Measurements from ENCODE around the gene TMEM167A. TPM values are rescaled to one million over a fixed set of nuclear protein-coding genes. Genes with fewer than 3 reads are reported as not detected.

TMEM167A gene
- total and polyA plus RNA-seq, 2 of the 8 experiments (the other 6 are each of a cell fraction or from before 2014, with no cell fraction given) = 50.6 to 178 TPM

GRCh38 chr5:83099001-83099400 lies 21.8 kb upstream of the TMEM167A start:
- Histone ChIP-seq H3K9me3 (ENCODE audit: insufficient read depth in 2 of 2, low read depth in 1 of 2, low read length in 1 of 2) (no peaks in the 10 kb centered on the region), H2BK20ac (ENCODE audit: low read length) (no peak overlapping the region), H3K18ac (ENCODE audit: extremely low read depth, low read length) (no peak overlapping the region), H2BK15ac (ENCODE audit: low read length) (no peak overlapping the region), H3K36me3 (ENCODE audit: control insufficient read depth in 2 of 4, insufficient read depth in 4 of 4, low read length in 3 of 4) (no peaks in the 10 kb centered on the region), H3K23me2 (ENCODE audit: low read depth, low read length) (no peaks in the 10 kb centered on the region), H3K9ac (replicated peaks in 1 of 4; ENCODE audit: extremely low read depth in 1 of 4, low read depth in 3 of 4, low read length in 3 of 4) (no peak overlapping the region), H4K5ac (ENCODE audit: insufficient read length, low read depth, low read length) (no peak overlapping the region), H2BK12ac (ENCODE audit: low read depth, low read length) (no peak overlapping the region), H3K14ac (ENCODE audit: insufficient read length) (no peak overlapping the region), H3K4me1 (replicated peaks in 1 of 4; ENCODE audit: control insufficient read depth in 3 of 4, insufficient read depth in 4 of 4, low read length in 3 of 4) (peaks cover 0 to 3% (median 0%) of the 10 kb centered on the region in 4 experiments; a peak in 1 of 7 replicates), H3K4me2 (ENCODE audit: insufficient read depth in 1 of 2, low read depth in 2 of 2, low read length in 2 of 2) (no peak overlapping the region), H3K4ac (replicated peaks; ENCODE audit: insufficient read length, low read depth, low read length) (no peak overlapping the region), H3K27ac (ENCODE audit: low read depth, low read length) (no peak overlapping the region), H3K4me3 (ENCODE audit: extremely low read depth in 1 of 4, insufficient read depth in 2 of 4, low read depth in 3 of 4, low read length in 4 of 4) (no peak overlapping the region), H4K91ac (replicated peaks; ENCODE audit: insufficient read length, low read length) (no peak overlapping the region), H2BK120ac (replicated peaks; ENCODE audit: low read depth, low read length) (no peak overlapping the region), H4K8ac (ENCODE audit: extremely low read depth, insufficient read depth, low read length) (no peak overlapping the region), H3K79me1 (ENCODE audit: low read depth, low read length) (no peaks in the 10 kb centered on the region), H4K20me1 (replicated peaks in 1 of 2; ENCODE audit: control insufficient read depth in 1 of 2, insufficient read depth in 2 of 2, low read length in 2 of 2) (no peaks in the 10 kb centered on the region), H3K79me2 (ENCODE audit: control insufficient read depth in 1 of 2, insufficient read depth in 2 of 2, low read length in 2 of 2) (no peaks in the 10 kb centered on the region), H3K56ac (replicated peaks; ENCODE audit: insufficient read length, low read depth, low read length) (no peak overlapping the region), H2AK5ac (ENCODE audit: low read depth, low read length) (no peak overlapping the region), H2AFZ (ENCODE audit: low read length) (no peak overlapping the region), H2BK5ac (ENCODE audit: low read depth, low read length) (no peak overlapping the region), H3K23ac (ENCODE audit: insufficient read length) (no peak overlapping the region), H3K27me3 (replicated peaks in 1 of 4; ENCODE audit: control insufficient read depth in 3 of 4, extremely low read depth in 1 of 4, insufficient read depth in 3 of 4, low read length in 3 of 4) (no peaks in the 10 kb centered on the region)
- DNase-seq (ENCODE audit: low read depth in 1 of 2, low spot score in 2 of 2) = no peak
- TF ChIP-seq SIRT6 (IDR thresholded peaks at IDR 0.05; ENCODE audit: low read length) (no peak), GTF2F1 (IDR thresholded peaks at IDR 0.05; ENCODE audit: borderline replicate concordance, low read depth, low read length) (no peak), ZNF274 (IDR thresholded peaks at IDR 0.05; ENCODE audit: borderline replicate concordance, extremely low read depth, low read length) (no peak), CHD2 (IDR thresholded peaks at IDR 0.05; ENCODE audit: low read length) (no peak), ATF2 (IDR thresholded peaks at IDR 0.05; ENCODE audit: low read length) (no peak), CTBP2 (IDR thresholded peaks at IDR 0.05; ENCODE audit: borderline replicate concordance, insufficient read depth, insufficient read length, low read length) (no peak)
- no peak for FAIRE-seq
- ChIA-PET POLR2A (ENCODE audit: partially characterized antibody) (interaction anchor here (0.9 kb wide), 1 partner anchor 23 kb away, joined by 3 read pairs; no protein-coding TSS in a partner anchor), CTCF (ENCODE audit: partially characterized antibody) (no interaction called here)

All from H1 (cell line).